Measurements from ENCODE around the gene RAB34. TPM values are rescaled to one million over a fixed set of nuclear protein-coding genes. Genes with fewer than 3 reads are reported as not detected.

RAB34 gene
- total RNA-seq, 1 experiment from 2014 or later: 189 TPM

GRCh38 chr17:28765038-28765437, 47.4 kb upstream of the RAB34 start:
- no peaks in the 10 kb centered on the region for H3K27me3 Mint-ChIP-seq (ENCODE audit: low read depth)
- H3K4me3 Mint-ChIP-seq: no peak overlapping the region
- H2BK15ac ChIP-seq (ENCODE audit: low read depth, low read length): no peak overlapping the region
- H3K79me2 ChIP-seq (ENCODE audit: insufficient read depth, low read length): 0 out of 2 replicates have a peak, but pooled peaks cover 2% of the 10 kb centered on the region
- no peak overlapping the region for H3K18ac ChIP-seq (ENCODE audit: insufficient read length, low read depth, low read length)
- H3K79me1 ChIP-seq (ENCODE audit: insufficient read depth, low read depth, low read length, poor library complexity, severe bottlenecking): no peaks in the 10 kb centered on the region
- no peak for TF ChIP-seq CTCF (conservative IDR thresholded peaks at IDR 0.05)
- no peak overlapping the region for H4K91ac ChIP-seq (ENCODE audit: insufficient read length, low read depth, low read length)
- H3K27me3 ChIP-seq (ENCODE audit: insufficient read depth, low read length): no peaks in the 10 kb centered on the region
- DNase-seq: no peak
- H2BK12ac ChIP-seq (ENCODE audit: insufficient read length, low read depth, low read length): no peak overlapping the region
- no peak overlapping the region for H3K4me2 ChIP-seq (ENCODE audit: insufficient read depth, insufficient read length, low read length)
- H3K36me3 Mint-ChIP-seq (ENCODE audit: insufficient read depth in 1 of 3, low read depth in 3 of 3): peaks cover 16 to 36% (median 32%) of the 10 kb centered on the region in 3 experiments
- no peaks in the 10 kb centered on the region for H3K23me2 ChIP-seq (ENCODE audit: insufficient read length, low read depth, low read length, poor library complexity, severe bottlenecking)
- no peak overlapping the region for H3K56ac ChIP-seq (ENCODE audit: insufficient read length, low read depth, low read length)
- no peak overlapping the region for H2AK5ac ChIP-seq (ENCODE audit: insufficient read length, low read length)
- H3K27ac Mint-ChIP-seq: peak overlapping the region in 2 of 3 experiments; percentile 68 to 75; a peak in 1 of 7 replicates
- H4K8ac ChIP-seq (replicated peaks; ENCODE audit: insufficient read length, low read depth, low read length): no peak overlapping the region
- H3K9me3 Mint-ChIP-seq: no peaks in the 10 kb centered on the region
- H3K9me3 ChIP-seq (ENCODE audit: control insufficient read depth, low read depth, low read length): no peaks in the 10 kb centered on the region
- no peak overlapping the region for H2AFZ ChIP-seq (ENCODE audit: low read length)
- no peak overlapping the region for H3K4ac ChIP-seq (ENCODE audit: low read depth, low read length)
- H3K23ac ChIP-seq (ENCODE audit: insufficient read length, low read depth, low read length): no peak overlapping the region
- H3K14ac ChIP-seq (ENCODE audit: insufficient read depth, low read length): no peak overlapping the region
- H3T11ph ChIP-seq (ENCODE audit: low read length): no peak overlapping the region
- no peak overlapping the region for H3K27ac ChIP-seq (ENCODE audit: insufficient read length, low read depth, low read length)
- H3K4me1 Mint-ChIP-seq: peaks cover 30 to 35% of the 10 kb centered on the region in 2 experiments
- H4K20me1 ChIP-seq (ENCODE audit: control insufficient read depth, insufficient read depth, insufficient read length): no peaks in the 10 kb centered on the region
- peaks cover 3% of the 10 kb centered on the region; the same call in 1 of the 2 replicates for H3K4me1 ChIP-seq (ENCODE audit: insufficient read depth, low read length)
- H2BK20ac ChIP-seq (ENCODE audit: low read depth, low read length, poor library complexity, severe bottlenecking): no peak overlapping the region
- no CpG with 5 or more reads among the region's 4 CpGs for WGBS (ENCODE audit: extremely low coverage, insufficient read length, low lambda C conversion rate)
- no peak overlapping the region for H3K9ac ChIP-seq (ENCODE audit: extremely low read depth, insufficient read length, low read length)
- H4K5ac ChIP-seq (ENCODE audit: insufficient read length, low read depth, low read length): no peak overlapping the region
- H2BK120ac ChIP-seq (ENCODE audit: low read depth, low read length, poor library complexity, severe bottlenecking): no peak overlapping the region
- H2BK5ac ChIP-seq (ENCODE audit: insufficient read length, low read length): no peak overlapping the region

All from H9 (cell line).